HK-2 (cell line): ENCODE data around the gene CSNK1A1.
A peak's percentile ranks its signal among the peaks of the same experiment; 100 is the strongest.
"Not testable (repeated sequence)": the region's sequence is repeated elsewhere in the genome, so short reads cannot be mapped to it uniquely, and the experiment has no call there.

Source experiments
- DNase-seq: peaks from one replicate; pipeline ENCODE4 v3.0.0-alpha.2; 2018; ENCODE audit not compliant: unreplicated experiment

The CSNK1A1 gene

GRCh38 chr5:149572576-149573231 is 21.5 kb upstream of the CSNK1A1 start:
- DNase-seq: no peak

DNA sequence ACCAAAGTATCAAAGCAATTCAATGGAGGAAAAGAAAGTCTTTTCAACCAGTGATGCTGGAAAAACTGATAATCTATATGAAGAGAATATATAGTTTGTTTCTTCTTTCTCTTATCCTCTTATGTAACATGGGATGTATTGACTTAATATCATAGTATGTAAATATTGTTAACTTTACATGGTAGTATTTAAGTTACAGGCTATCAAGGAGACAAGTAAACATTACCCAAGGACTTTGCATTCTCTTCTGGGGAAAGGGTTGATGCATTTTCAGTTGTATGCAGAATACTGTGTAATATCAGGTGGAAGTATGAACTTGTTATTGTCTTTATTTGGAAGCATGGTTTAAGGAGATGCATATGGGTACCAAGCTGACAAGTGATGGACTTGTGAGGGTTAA is 20.9 kb upstream of the CSNK1A1 start:
- no peak for DNase-seq

DNA sequence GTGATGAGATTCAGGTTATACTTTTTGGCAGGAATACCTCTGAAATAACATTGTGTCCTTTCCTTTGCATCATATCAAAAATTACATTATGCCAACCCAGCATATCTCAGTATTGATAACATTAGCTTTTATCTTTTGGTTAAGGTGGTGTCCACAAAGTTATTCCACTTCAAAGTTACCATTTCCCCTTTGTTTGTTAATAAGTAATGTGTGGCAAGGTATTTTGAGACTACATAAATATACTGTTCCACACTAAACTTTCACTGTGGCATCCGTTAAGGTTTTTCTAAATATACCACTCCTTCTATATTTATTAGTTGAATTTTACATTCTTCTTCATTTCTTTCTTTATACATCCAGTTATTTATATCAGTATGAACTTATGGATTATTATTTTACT is 16.0 kb upstream of the CSNK1A1 start:
- DNase-seq: no peak

- DNase-seq: not testable (repeated sequence)
Observed at GRCh38 chr5:149564542-149565140, 13.4 kb upstream of the CSNK1A1 start.

GRCh38 chr5:149563466-149563865 is 12.2 kb upstream of the CSNK1A1 start:
- no peak for DNase-seq

DNA sequence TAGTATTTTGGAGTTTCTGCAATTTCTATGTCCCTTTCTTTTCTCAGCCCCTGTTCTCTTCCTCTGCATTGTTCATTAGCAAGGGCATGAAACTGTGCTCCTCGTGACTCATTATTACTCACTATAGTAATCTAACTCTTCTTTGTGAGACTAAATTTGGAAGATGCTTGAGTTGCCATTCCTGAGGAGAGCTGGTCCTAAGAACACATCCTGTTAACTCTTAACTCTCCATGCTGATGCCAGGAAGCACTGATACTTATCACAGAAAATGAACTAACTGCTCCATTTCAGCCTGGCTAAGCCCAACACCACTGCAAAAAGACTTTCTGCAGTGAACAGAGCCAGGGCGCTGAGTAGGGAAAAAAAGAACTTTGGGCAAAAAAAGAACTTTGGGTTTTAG is 10.6 kb upstream of the CSNK1A1 start:
- no peak for DNase-seq

DNA sequence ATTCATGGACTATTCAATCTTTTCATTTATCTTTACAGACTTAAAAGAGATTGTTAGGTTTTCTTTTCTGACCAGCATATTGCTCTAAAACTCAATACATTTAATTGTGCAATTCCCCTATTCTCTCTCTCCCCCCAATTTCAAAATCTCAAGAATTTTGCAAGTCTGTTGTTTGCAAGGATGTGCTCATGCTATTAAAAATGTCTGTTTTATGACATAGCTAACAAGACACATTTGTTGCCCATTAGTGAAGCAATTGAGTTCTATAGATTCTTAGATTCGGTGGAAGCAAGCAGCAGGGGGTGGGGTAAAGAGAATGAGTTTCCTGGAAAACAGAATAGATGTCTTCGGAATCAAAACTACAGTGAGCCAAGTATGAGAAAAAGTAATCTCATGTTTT is 8.5 kb upstream of the CSNK1A1 start:
- DNase-seq: no peak

DNA sequence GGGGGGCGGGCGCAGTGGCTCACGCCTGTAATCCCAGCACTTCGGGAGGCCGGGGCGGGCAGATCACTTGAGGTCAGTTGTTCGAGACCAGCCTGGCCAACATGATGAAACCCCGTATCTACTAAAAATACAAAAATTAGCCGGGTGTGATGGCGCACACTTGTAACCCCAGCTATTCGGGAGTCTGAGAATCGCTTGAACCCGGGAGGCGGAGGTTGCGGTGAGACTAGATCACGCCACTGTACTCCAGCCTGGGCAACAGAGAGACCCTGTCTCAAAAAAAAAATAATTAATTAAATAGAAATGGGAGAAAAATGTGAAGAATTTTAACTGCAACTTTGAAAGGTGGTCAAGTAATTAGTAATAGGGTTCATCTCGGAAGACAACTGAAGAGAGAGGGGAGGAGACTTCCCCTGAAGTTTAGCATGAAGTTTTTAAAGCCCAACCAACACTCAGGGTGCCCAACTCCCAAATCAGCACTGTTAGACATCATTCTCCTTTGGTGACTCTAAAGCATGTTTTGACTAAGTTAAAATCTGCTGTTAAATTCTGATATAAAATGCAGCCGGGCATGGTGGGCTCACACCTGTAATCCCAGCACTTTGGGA is 1.4 kb upstream of the CSNK1A1 start:
- no peak for DNase-seq

- no peak for DNase-seq
Observed at GRCh38 chr5:149552038-149552494, 827 bp upstream of the CSNK1A1 start.

DNA sequence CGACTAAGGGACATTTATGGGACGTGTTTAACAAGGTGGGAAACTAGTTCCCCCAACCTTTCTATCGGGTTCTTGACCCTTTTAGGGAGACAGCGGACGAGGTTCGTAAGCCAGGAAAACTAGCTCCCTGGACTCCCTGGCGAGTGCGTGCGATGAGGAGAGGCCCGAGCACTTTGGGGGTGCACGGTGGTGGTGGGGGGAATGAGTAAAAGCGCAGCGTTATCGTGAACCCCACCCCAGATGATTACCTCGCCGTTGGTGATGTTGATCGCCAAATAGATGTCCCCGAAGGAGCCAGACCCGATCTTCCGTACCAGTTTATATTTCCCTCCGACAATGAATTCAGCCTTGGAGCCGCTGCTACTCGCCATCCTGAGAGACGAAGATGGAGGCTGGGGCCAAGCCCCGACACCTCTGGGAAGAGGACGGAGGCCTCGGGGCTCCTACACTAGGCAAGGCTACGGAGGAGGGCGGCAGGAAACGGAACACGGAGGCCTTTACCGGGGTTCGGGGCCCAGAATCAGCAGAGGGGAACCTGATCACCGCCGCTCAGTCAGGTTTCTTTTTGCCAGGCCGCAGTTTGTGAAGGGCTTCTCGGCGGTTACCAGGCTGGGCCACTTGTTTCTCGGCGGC is 529 bp downstream of the CSNK1A1 start:
- no peak for DNase-seq

DNA sequence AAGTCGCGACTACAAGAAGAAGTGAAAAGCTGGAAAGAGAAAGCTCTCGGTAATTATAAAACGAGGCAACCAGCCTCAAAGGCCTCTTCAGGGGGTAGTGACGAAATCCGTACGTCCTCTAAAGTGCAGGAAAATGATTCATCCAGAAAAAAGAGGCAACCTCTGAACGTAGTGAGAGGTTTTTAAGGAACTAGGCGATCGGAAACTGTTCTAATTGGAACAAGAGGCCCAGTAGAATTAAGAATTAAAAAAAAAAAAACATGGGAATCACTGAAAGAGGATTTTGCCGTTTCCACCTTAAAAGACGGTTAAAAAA is 1.0 kb downstream of the CSNK1A1 start:
- DNase-seq: no peak

DNA sequence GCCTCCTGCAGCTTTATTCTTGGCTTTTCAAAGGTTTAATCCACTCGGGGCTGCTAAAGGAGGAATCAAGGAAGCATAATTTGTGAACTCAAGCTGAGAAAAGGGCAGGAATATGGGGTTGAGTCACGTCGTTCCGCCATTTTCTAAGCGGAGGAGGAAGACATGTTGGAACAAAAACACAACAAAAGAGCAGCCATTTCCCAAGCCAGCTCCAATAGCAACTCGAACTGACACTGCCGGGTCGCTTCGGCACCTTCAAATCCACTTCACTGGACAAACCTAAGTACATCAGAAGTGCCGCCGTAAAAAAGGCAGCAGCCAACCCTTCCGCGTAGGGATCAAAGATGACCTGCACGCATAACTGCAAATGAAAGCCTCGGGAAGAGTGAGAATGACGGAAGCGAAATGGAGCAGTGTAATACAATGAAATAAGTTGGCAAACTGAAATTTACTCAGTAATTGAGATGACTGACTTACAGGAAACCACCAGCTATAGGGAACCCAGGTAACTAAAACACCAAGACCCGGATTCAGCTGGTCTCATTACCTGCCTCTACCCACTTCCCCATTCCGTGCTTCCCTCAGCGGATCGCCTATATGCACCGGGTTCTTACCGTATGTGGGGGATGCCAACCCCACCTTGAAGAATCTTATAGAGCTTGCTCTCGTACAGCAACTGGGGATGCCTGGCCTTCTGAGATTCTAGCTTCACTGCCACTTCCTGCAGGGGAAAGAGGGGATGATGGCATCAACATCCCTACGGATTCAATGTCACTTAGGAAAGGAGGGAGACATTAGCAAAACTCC is 1.6 kb downstream of the CSNK1A1 start:
- peak; percentile 21 for DNase-seq

DNA sequence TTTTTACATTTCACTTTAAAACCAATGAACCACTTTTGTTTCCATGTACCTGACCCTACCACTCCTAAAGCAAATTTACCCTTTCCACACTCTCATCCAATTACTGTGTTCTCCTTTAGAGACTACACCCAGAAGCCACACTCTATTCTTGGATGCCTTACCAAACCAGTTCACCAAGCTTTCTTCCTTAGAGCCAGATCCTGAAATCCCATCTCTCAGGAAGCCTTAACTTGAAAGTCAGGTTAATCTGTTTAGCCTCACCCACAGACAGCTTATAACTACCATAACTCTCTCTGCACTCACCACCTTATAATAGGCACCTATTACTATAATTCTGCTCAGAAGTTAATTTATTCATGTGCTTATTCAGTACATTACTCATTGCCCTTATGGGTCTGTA is 4.3 kb downstream of the CSNK1A1 start:
- DNase-seq: no peak

DNA sequence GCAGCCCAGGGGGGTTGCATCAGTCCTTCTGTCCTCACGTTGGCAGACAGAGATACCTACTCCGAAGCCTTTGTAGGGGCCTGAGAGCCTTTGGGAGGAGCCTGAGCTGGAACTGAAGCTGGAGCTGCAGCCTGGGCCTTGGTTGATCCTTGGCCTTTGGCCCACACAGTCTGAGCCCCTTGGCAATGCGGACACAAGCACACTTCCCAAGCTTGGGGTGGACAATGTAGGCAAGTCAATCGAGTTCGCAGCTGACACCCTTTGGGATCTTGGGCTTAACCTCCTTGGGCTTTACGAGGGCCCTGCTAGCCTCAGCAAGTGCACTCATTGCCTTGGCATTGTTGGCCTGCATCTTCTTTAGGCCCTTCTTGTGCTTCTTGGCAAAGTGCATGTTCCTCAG is 5.9 kb downstream of the CSNK1A1 start:
- no peak for DNase-seq

DNA sequence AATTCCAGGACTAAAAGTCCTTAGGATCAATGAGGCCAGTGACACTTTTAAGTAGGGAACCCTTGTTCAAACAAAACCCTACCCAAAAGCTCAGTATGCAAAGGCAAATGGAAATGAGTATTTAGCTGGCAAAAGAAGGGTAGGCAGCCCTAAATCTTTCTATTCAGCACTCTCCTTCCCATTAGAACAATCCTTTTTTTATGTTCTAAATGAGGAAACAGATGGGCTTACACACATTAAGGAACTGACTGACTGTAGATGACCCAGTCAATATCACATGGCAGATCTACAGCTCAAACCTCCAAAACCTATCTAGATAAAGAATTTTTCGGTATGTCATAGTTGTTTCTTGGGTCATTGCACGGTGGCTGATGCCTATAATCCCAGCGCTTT is 7.2 kb downstream of the CSNK1A1 start:
- DNase-seq: no peak

- DNase-seq: no peak
Observed at GRCh38 chr5:149543361-149544027, 7.7 kb downstream of the CSNK1A1 start.

DNA sequence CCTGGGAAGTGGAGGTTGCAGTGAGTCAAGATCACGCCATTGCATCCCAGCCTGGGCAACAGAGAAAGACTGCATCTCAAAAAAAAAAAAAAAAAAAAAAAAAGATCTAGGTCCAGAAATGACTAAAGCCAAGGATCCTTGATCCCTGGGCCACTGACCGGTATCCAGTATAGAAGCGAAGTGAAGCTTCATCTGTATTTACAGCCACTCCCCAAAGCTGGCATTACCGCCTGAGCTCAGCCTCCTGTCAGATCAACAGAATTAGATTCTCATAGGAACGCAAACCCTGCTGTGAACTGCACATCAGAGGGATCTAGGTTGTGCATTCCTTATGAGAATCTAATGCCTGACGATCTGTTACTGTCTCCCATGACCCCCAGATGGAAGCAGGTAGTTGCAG is 9.3 kb downstream of the CSNK1A1 start:
- no peak for DNase-seq

DNA sequence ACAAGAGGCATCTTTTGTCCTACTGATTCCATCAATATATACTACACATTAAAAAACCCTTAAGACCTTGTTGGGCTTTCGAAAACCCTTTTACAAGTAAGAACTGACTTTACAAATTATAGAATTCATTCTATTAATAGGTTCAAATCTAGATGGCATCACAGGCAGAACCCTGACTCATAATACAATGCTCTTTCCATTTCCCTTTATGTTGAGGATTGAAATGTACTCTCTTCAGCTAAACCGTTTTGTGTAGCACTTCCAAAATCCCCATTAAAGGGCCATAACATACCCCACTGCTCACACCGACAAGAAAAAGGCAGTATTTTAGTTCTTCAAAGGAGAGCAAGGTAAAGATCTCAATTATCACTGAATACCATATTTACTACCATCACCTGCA is 11.2 kb downstream of the CSNK1A1 start:
- no peak for DNase-seq

DNA sequence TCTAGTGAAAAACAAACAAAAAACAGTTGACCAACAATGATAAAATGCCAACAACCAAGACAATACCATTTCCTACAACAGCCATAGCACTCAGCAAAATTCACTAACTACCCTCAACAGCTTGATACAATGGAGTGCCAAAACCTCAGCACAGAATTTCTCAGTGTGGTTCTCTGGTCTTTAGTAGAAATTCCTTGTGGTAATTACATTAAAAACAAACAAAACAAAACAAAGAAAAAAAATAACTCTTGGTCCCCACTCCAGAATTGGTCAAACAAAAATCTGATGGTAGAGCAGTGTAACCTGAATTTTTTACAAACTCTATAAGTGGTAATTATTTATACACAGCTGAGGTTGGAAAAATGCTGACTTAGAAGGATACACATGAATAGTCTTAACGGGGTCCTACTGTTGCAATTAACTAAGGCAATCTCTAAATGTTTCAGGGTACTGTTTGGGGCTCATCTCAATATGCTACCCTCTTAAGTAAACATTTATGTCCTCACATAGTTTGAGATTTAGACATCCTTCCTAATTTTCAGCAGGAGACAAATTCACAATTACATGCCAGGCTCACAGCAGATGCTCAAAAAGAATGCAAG is 13.8 kb downstream of the CSNK1A1 start:
- DNase-seq: no peak

DNA sequence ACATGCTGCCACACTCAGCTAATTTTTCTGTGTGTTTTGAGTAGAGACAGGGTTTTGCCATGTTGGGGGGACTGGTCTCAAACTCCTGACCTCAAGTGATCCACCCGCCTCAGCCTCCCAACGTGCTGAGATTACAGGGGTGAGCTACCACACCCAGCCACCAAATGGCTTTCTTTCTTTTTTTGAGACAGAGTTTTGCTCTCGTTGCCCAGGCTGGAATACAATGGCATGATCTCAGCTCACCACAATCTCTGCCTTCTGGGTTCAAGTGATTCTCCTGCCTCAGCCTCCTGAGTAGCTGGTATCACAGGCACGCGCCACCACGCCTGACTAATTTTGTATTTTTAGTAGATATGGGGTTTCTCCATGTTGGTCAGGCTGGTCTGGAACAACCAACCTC is 15.5 kb downstream of the CSNK1A1 start:
- not testable (repeated sequence) for DNase-seq

- DNase-seq: no peak
Observed at GRCh38 chr5:149532413-149532812, 18.8 kb downstream of the CSNK1A1 start.
